ENCODE results near the gene UBA5. TPM values are rescaled to one million over a fixed set of nuclear protein-coding genes. Genes with fewer than 3 reads are reported as not detected.
A peak's percentile ranks its signal among the peaks of the same experiment; 100 is the strongest.

UBA5 gene
- total RNA-seq, 1 donor from 2014 or later, result 36.2 TPM

DNA sequence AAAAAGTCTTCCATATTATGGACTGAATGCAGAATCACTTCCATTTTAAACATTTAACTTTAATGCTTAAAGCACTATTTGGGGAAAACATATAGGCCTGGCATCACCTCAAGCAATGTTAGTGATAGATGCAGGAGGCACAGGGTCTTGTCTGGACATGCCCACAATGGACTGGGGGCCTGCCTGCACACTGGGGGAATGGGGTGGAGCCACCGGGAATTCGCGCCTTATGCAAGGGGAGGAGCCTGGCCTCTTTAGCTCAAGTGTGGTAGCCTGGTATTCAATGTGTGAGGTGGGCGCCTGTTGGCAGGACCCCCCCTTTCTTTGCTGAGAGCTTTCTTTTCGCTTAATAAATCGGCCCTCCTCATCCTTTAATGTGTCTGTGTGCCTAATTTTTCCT is 33.2 kb upstream of the UBA5 start:
- FAIRE-seq (no peak), DNase-seq (ENCODE audit: low read depth) (no peak)
- peaks cover 3% of the 10 kb centered on the region for H3K4me1 Mint-ChIP-seq (ENCODE audit: low read depth, unreplicated experiment)
- TF ChIP-seq EZH2 (IDR thresholded peaks at IDR 0.05; ENCODE audit: insufficient read depth, low read length) (no peak), CTCF (IDR thresholded peaks at IDR 0.05; ENCODE audit: insufficient read depth, low read depth, low read length) (no peak)
- H3K4me2 ChIP-seq (ENCODE audit: low read length), result no peak overlapping the region
- H2AFZ ChIP-seq (ENCODE audit: low read depth, low read length), result no peak overlapping the region
- no peaks in the 10 kb centered on the region for H3K79me2 ChIP-seq (ENCODE audit: insufficient read depth, low read length)
- H3K27ac Mint-ChIP-seq (ENCODE audit: unreplicated experiment), result peak overlapping the region; percentile 41
- H3K4me3 ChIP-seq (ENCODE audit: insufficient read depth, low read depth, low read length), result no peak overlapping the region
- no peaks in the 10 kb centered on the region for H3K9me3 Mint-ChIP-seq (ENCODE audit: unreplicated experiment)
- H4K20me1 ChIP-seq (ENCODE audit: insufficient read depth, low read length), result no peaks in the 10 kb centered on the region
- H3K36me3 Mint-ChIP-seq (ENCODE audit: low read depth, unreplicated experiment), result no peaks in the 10 kb centered on the region
- no peaks in the 10 kb centered on the region for H3K27me3 ChIP-seq (ENCODE audit: insufficient read depth, low read length)
- no peak overlapping the region for H3K4me3 Mint-ChIP-seq (ENCODE audit: unreplicated experiment)
- H3K36me3 ChIP-seq (ENCODE audit: insufficient read depth, low read length), result peaks cover 11% of the 10 kb centered on the region
- no peak overlapping the region for H3K9ac ChIP-seq (ENCODE audit: low read length)
- peaks cover 10% of the 10 kb centered on the region for H3K4me1 ChIP-seq (ENCODE audit: insufficient read depth, low read length)
- no peaks in the 10 kb centered on the region for H3K9me3 ChIP-seq (ENCODE audit: insufficient read depth, low read depth, low read length)
- no peaks in the 10 kb centered on the region for H3K27me3 Mint-ChIP-seq (ENCODE audit: low read depth, unreplicated experiment)
- no peak overlapping the region for H3K27ac ChIP-seq (ENCODE audit: low read depth, low read length)

DNA sequence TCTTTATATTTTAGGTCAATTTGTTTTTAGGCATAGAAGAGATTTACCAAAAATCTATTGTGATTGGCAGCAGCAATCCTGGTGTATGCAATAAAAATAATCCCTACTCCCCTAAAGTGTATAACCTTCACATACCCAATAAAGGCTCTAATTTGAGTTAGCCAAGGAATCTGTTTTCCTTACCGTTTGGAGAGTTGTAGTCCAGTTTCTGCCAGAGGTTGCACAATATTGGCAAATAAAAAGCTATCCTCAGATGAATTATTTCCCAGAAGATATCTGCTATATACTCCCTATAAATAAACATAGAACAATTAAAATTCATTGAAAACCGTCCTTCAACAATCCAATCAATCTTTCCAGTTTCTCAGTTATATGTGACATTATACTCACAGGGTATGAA is 32.0 kb upstream of the UBA5 start:
- Histone ChIP-seq H3K27ac (ENCODE audit: low read depth, low read length) (no peak overlapping the region), H3K27me3 (ENCODE audit: insufficient read depth, low read length) (no peaks in the 10 kb centered on the region), H3K36me3 (ENCODE audit: insufficient read depth, low read length) (peaks cover 11% of the 10 kb centered on the region), H3K4me2 (ENCODE audit: low read length) (no peak overlapping the region), H3K4me3 (ENCODE audit: insufficient read depth, low read depth, low read length) (no peak overlapping the region), H3K79me2 (ENCODE audit: insufficient read depth, low read length) (no peaks in the 10 kb centered on the region), H2AFZ (ENCODE audit: low read depth, low read length) (no peak overlapping the region), H3K9ac (ENCODE audit: low read length) (no peak overlapping the region), H3K4me1 (ENCODE audit: insufficient read depth, low read length) (peaks cover 10% of the 10 kb centered on the region), H3K9me3 (ENCODE audit: insufficient read depth, low read depth, low read length) (no peaks in the 10 kb centered on the region), H4K20me1 (ENCODE audit: insufficient read depth, low read length) (no peaks in the 10 kb centered on the region)
- no peak for DNase-seq (ENCODE audit: low read depth)
- no peak overlapping the region for H3K4me3 Mint-ChIP-seq (ENCODE audit: unreplicated experiment)
- no peak for FAIRE-seq
- peaks cover 3% of the 10 kb centered on the region for H3K4me1 Mint-ChIP-seq (ENCODE audit: low read depth, unreplicated experiment)
- TF ChIP-seq EZH2 (IDR thresholded peaks at IDR 0.05; ENCODE audit: insufficient read depth, low read length), result no peak
- TF ChIP-seq CTCF (IDR thresholded peaks at IDR 0.05; ENCODE audit: insufficient read depth, low read depth, low read length), result no peak
- no peaks in the 10 kb centered on the region for H3K27me3 Mint-ChIP-seq (ENCODE audit: low read depth, unreplicated experiment)
- H3K36me3 Mint-ChIP-seq (ENCODE audit: low read depth, unreplicated experiment), result no peaks in the 10 kb centered on the region
- H3K27ac Mint-ChIP-seq (ENCODE audit: unreplicated experiment), result no peak overlapping the region
- H3K9me3 Mint-ChIP-seq (ENCODE audit: unreplicated experiment), result no peaks in the 10 kb centered on the region

GRCh38 chr3:132629928-132630327 is 30.2 kb upstream of the UBA5 start:
- H3K4me3 ChIP-seq (ENCODE audit: insufficient read depth, low read depth, low read length), result no peak overlapping the region
- H3K27me3 ChIP-seq (ENCODE audit: insufficient read depth, low read length), result no peaks in the 10 kb centered on the region
- peaks cover 3% of the 10 kb centered on the region for H3K4me1 Mint-ChIP-seq (ENCODE audit: low read depth, unreplicated experiment)
- H3K9me3 Mint-ChIP-seq (ENCODE audit: unreplicated experiment), result no peaks in the 10 kb centered on the region
- H3K27ac ChIP-seq (ENCODE audit: low read depth, low read length), result peak overlapping the region; percentile 92
- H3K27me3 Mint-ChIP-seq (ENCODE audit: low read depth, unreplicated experiment), result no peaks in the 10 kb centered on the region
- H3K4me2 ChIP-seq (ENCODE audit: low read length), result peak overlapping the region; percentile 29
- DNase-seq (ENCODE audit: low read depth) (peak; percentile 80), FAIRE-seq (peak; percentile 87)
- peaks cover 11% of the 10 kb centered on the region for H3K36me3 ChIP-seq (ENCODE audit: insufficient read depth, low read length)
- H3K79me2 ChIP-seq (ENCODE audit: insufficient read depth, low read length), result no peaks in the 10 kb centered on the region
- TF ChIP-seq EZH2 (IDR thresholded peaks at IDR 0.05; ENCODE audit: insufficient read depth, low read length), result no peak
- no peak for TF ChIP-seq CTCF (IDR thresholded peaks at IDR 0.05; ENCODE audit: insufficient read depth, low read depth, low read length)
- H3K4me3 Mint-ChIP-seq (ENCODE audit: unreplicated experiment), result no peak overlapping the region
- no peak overlapping the region for H2AFZ ChIP-seq (ENCODE audit: low read depth, low read length)
- peaks cover 10% of the 10 kb centered on the region for H3K4me1 ChIP-seq (ENCODE audit: insufficient read depth, low read length)
- H3K9ac ChIP-seq (ENCODE audit: low read length), result peak overlapping the region; percentile 49
- no peaks in the 10 kb centered on the region for H3K36me3 Mint-ChIP-seq (ENCODE audit: low read depth, unreplicated experiment)
- H3K27ac Mint-ChIP-seq (ENCODE audit: unreplicated experiment), result peak overlapping the region; percentile 75
- H3K9me3 ChIP-seq (ENCODE audit: insufficient read depth, low read depth, low read length), result no peaks in the 10 kb centered on the region
- no peaks in the 10 kb centered on the region for H4K20me1 ChIP-seq (ENCODE audit: insufficient read depth, low read length)

Measured in astrocyte (in vitro differentiated cells and primary cell).